GM21367 (cell line): ENCODE measurements around the gene SLIT3.

Source experiments
- ATAC-seq: cut with Tn5 transposase; IDR thresholded peaks from one replicate; pipeline ENCODE4 v1.9.1; 2021; ENCODE audit not compliant: unreplicated experiment

Gene SLIT3

GRCh38 chr5:168624850-168625364 lies 676.0 kb downstream of the SLIT3 start:
- no peak for ATAC-seq

- no peak for ATAC-seq
These were observed 680.1 kb downstream of the SLIT3 start for GRCh38 chr5:168620807-168621206.

- ATAC-seq: no peak
These were observed 686.3 kb downstream of the SLIT3 start for GRCh38 chr5:168614661-168615060.

- ATAC-seq: no peak
These were observed 686.9 kb downstream of the SLIT3 start for GRCh38 chr5:168613996-168614395.

GRCh38 chr5:168613396-168613795 lies 687.5 kb downstream of the SLIT3 start:
- no peak for ATAC-seq

GRCh38 chr5:168612996-168613395 lies 687.9 kb downstream of the SLIT3 start:
- ATAC-seq: no peak

- ATAC-seq: no peak
These were observed 688.8 kb downstream of the SLIT3 start for GRCh38 chr5:168612123-168612522.
